Liver (tissue), 3 donors: ENCODE results near the gene PRKCD.

Experiments used
- EGR1 ChIP-seq, 2 donors: IDR thresholded peaks; 2 replicates each; pipeline ENCODE4 v1.6.1; 2016 to 2018; ENCODE audit warnings: antibody characterized with exemption in 2 of 2, low read depth in 2 of 2
- GABPA ChIP-seq, 2 donors: IDR thresholded peaks in 1 of 2; conservative IDR thresholded peaks in 1 of 2; 2 replicates each; pipeline ENCODE4 v1.6.1; 2016; ENCODE audit warnings: antibody characterized with exemption in 2 of 2, mild to moderate bottlenecking in 1 of 2, moderate library complexity in 1 of 2
- HNF4A ChIP-seq, 2 donors: conservative IDR thresholded peaks; 2 replicates each; pipeline ENCODE4 v1.6.1; 2016; ENCODE audit warnings: antibody characterized with exemption in 2 of 2, mild to moderate bottlenecking in 2 of 2
- TAF1 ChIP-seq: conservative IDR thresholded peaks from 2 replicates; pipeline ENCODE4 v1.6.1; 2016; ENCODE audit warnings: antibody characterized with exemption, mild to moderate bottlenecking
- YY1 ChIP-seq: IDR thresholded peaks from 2 replicates; pipeline ENCODE4 v1.6.1; 2016; ENCODE audit warnings: antibody characterized with exemption, mild to moderate bottlenecking
- TF ChIP-seq, protein P1 (sequence below): fragments of 150-350 bp; IDR thresholded peaks from 2 replicates; pipeline ENCODE4 v1.5.1; 2017; ENCODE audit warnings: improper control_type of control experiment, low read depth, low read length; ENCODE audit not compliant: missing input control
- TF ChIP-seq, protein P2 (sequence below): IDR thresholded peaks from 2 replicates; pipeline ENCODE4 v1.6.1; 2016; ENCODE audit warnings: antibody characterized with exemption
- TF ChIP-seq, protein P3 (sequence below): IDR thresholded peaks from 2 replicates; pipeline ENCODE4 v1.6.1; 2016; ENCODE audit warnings: antibody characterized with exemption
- TF ChIP-seq, protein P4 (sequence below): IDR thresholded peaks from 2 replicates; pipeline ENCODE4 v1.6.1; 2016; ENCODE audit warnings: antibody characterized with exemption, mild to moderate bottlenecking
- donor health status: healthy.
- donor health status: healthy.

DNA sequence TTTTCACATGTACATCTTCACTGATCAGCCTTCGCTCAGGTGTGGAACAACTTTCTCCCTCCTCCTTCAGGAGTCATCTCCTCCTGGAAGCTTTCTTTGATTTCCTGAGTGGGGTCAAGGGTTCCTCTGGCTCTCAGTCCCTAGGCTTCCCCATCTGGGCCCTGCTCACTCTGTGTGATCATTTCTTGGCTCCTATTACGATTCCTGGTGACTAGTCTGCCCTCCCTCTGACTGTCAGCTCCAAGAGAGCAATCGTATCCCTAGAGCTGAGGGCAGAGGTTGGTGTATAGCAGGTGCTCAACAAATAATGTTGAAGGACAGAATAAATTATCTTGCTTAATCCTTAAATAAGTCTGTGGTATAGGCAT is 15.3 kb upstream of the PRKCD start:
- TF ChIP-seq, protein P1, sequence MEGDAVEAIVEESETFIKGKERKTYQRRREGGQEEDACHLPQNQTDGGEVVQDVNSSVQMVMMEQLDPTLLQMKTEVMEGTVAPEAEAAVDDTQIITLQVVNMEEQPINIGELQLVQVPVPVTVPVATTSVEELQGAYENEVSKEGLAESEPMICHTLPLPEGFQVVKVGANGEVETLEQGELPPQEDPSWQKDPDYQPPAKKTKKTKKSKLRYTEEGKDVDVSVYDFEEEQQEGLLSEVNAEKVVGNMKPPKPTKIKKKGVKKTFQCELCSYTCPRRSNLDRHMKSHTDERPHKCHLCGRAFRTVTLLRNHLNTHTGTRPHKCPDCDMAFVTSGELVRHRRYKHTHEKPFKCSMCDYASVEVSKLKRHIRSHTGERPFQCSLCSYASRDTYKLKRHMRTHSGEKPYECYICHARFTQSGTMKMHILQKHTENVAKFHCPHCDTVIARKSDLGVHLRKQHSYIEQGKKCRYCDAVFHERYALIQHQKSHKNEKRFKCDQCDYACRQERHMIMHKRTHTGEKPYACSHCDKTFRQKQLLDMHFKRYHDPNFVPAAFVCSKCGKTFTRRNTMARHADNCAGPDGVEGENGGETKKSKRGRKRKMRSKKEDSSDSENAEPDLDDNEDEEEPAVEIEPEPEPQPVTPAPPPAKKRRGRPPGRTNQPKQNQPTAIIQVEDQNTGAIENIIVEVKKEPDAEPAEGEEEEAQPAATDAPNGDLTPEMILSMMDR = no peak
- TF ChIP-seq HNF4A (conservative IDR thresholded peaks at IDR 0.05) (no peak), EGR1 (IDR thresholded peaks at IDR 0.05; ENCODE audit: low read depth in 2 of 2) (no peak), GABPA (IDR thresholded peaks at IDR 0.05 in 1 of 2, conservative IDR thresholded peaks at IDR 0.05 in 1 of 2) (no peak), TAF1 (no peak), YY1 (no peak)
- TF ChIP-seq, protein P2, sequence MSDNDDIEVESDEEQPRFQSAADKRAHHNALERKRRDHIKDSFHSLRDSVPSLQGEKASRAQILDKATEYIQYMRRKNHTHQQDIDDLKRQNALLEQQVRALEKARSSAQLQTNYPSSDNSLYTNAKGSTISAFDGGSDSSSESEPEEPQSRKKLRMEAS = no peak
- TF ChIP-seq, protein P3, sequence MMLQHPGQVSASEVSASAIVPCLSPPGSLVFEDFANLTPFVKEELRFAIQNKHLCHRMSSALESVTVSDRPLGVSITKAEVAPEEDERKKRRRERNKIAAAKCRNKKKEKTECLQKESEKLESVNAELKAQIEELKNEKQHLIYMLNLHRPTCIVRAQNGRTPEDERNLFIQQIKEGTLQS = no peak
- TF ChIP-seq, protein P4, sequence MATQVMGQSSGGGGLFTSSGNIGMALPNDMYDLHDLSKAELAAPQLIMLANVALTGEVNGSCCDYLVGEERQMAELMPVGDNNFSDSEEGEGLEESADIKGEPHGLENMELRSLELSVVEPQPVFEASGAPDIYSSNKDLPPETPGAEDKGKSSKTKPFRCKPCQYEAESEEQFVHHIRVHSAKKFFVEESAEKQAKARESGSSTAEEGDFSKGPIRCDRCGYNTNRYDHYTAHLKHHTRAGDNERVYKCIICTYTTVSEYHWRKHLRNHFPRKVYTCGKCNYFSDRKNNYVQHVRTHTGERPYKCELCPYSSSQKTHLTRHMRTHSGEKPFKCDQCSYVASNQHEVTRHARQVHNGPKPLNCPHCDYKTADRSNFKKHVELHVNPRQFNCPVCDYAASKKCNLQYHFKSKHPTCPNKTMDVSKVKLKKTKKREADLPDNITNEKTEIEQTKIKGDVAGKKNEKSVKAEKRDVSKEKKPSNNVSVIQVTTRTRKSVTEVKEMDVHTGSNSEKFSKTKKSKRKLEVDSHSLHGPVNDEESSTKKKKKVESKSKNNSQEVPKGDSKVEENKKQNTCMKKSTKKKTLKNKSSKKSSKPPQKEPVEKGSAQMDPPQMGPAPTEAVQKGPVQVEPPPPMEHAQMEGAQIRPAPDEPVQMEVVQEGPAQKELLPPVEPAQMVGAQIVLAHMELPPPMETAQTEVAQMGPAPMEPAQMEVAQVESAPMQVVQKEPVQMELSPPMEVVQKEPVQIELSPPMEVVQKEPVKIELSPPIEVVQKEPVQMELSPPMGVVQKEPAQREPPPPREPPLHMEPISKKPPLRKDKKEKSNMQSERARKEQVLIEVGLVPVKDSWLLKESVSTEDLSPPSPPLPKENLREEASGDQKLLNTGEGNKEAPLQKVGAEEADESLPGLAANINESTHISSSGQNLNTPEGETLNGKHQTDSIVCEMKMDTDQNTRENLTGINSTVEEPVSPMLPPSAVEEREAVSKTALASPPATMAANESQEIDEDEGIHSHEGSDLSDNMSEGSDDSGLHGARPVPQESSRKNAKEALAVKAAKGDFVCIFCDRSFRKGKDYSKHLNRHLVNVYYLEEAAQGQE = no peak
